ENCODE measurements around the gene GABRR2.

The GABRR2 gene

DNA sequence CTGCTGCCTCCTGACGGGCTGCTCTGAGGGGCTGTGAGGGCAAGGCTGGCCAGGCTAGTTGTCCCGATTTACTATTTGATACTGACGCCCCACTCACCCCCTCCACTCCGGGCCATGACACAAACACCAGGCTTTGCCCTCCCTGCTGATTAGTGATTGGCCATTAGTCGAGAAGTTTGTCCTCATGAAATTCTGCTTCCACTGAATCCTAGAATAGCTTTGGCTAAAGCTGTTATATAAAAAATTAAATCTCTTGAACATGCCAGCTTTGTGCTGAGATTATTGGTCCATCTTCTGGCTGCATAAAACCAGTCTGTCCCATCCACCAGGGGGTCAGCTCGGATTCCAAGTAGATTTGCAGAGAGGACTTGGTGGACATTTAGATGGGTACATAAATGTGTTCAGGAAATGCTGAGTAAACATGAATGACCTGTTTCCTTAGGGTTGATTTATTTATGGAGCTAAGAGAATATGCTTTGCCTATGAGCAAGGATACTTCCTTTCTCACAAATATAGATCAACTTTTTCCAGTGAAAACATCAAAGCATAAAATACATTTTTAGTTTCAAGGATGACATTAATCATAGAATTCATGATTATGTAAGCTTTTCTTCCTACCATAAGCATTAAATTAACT is at the start of gene GABRR2:
GABRR2 (minus strand) TSS at position 51 of the 637 bp plus-strand sequence. CDS start 134 bp downstream, outside the sequence.
- DNase-seq: no peak

DNA sequence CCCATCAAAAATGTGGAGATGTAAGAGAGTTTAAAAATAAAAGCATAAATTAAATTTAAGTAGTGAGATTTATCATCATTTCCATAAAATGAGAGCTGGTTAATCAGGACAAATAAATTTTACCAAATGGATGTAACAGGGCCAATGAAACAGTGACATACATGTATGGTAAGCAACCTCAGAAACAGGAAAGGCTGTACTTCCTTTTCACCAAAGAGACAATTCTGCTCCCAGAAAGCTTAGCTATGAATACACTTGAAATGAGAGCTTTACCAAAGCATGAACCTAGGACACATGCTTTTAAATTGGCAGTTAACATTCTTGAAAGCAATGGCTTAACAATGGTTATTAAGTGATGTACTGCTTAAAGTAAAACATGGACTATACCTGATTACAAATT is 49.5 kb upstream of the GABRR2 start:
- no peak for DNase-seq

DNA sequence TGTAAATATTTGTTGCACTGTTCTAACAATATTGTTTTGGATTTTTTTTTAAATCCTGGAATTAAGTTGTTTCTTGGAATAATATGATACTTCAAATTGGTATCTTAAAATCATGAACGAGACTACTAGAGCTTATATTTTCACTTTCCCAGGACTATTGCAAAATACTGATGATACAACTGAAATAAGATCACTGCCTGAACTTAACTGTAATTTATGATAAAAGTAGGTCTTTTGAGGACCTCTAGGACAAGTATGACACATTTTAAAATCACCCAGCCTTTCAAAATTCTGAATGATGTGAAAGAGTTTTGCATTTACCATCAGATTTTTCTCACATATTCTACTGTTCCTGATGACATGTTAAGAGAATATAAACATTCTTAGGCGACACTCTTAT is 46.1 kb upstream of the GABRR2 start:
- no peak for DNase-seq

DNA sequence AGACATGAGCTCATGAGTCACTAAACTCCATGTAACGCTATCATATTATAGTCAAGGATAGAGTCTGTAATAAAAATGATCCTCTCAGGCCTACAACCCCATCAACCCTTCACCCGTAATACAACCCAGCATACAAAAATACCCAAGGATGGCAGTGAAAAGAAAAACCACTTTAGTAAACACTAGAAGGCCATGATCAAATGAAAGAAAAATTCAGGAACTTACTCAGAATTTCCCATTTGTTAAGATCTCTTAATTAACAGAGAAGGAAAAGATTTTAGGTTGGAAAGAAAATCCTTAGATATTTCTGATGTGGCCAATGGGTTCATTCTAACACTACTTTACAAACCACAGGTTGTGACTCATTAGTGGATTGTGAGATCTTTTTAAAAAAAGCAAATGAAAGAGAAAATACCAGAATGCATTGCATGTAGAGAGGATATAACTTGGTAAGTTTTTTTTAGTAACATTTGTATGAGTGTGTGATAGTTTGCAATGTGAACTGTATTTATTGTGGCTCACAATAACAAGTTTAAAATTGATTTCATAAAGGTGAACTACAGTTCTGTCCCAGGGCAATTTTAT is 45.4 kb upstream of the GABRR2 start:
- DNase-seq: no peak

DNA sequence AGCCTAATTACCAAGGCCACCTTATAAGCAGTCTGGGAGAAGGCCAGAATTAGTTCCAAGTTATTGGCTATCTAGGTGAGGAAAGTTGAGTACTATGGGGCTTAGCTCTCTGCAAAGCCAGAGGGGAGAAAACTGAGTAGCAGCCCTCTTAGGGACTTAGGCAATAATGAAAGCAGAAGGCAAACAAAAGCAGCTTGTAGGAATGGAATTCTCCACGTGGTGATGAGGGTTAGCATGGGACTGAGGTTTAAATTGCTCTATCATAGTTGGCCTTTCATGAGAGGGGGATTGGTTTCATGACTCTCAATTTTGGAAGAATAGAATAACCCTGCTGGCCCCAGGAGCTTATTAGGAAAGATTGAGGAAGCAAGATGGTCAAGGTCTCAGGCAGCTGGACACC is 44.5 kb upstream of the GABRR2 start:
- no peak for DNase-seq

DNA sequence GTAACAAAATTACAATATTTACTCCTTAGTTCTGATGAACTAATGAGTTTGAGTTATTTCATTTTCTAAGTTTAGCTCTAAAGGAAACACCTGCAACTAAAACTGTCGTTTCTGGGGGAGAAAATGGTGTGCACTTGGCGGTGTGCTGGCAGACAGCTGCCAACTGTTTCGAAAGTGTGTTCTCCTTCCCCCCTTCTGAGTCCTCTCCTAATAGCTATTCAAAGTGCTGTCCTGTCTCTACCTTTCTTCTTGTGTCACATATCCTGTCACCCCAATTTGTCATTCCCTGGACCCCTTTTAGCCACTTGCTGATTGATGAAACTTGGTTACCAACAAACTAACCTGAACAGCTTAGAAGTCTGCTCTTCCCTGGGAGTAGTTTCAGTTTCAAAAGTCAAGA is 42.3 kb upstream of the GABRR2 start:
- DNase-seq: no peak

DNA sequence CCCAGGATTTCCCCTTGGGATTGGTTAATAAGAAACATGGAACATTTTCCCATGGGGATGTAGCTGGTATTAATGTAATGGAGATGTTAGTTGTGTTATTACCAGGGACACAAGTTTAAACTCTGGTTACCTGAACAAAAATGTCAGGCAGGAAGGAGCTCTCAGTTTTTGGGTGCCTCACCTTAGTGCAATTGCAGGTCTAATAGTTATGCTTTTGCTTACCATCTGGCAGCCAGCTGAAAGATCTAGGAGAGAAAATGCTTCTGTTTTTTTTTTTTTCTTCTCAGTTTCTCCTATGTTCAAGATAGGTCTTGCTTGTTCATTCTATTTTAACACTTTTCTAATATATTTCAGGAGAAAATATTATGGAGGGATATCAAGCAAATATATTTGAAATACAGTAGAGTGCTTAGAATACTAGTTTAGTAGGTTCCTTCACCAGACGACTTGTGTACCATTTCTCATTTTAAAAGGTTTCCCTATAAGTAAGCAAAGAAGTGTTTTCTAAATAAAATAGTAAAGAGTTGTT is 41.6 kb upstream of the GABRR2 start:
- no peak for DNase-seq

DNA sequence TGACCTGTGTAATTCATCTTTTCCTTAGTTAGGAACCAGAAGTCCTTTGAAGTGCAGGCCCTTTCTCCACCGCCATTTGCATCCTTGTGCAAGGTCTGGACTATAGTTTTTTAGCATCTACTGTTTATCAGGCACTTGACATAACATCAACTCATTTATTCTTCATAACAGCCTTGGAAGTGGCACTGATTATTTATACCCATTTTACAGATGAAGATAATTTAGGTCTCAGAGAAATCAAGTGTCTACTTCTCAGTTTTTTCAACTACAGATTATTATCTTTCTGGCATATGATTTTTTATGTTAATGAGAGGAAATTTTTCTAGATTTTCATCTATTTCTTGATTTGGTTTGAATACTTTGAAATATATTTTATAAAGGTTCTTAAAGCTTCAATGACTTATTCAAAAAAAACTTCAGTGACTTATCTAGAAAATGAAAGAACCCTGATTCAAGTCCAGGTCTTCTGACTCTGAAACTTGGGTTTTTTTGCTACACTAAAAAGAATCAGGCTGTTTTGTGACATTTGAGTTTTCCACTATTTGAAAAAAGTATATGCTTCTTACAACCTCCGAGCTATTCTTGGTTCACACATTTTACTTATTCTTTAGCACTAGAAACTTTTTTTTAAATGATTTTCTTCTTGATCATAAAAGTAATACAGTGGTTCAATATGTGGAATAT is 40.6 kb upstream of the GABRR2 start:
- DNase-seq: no peak

DNA sequence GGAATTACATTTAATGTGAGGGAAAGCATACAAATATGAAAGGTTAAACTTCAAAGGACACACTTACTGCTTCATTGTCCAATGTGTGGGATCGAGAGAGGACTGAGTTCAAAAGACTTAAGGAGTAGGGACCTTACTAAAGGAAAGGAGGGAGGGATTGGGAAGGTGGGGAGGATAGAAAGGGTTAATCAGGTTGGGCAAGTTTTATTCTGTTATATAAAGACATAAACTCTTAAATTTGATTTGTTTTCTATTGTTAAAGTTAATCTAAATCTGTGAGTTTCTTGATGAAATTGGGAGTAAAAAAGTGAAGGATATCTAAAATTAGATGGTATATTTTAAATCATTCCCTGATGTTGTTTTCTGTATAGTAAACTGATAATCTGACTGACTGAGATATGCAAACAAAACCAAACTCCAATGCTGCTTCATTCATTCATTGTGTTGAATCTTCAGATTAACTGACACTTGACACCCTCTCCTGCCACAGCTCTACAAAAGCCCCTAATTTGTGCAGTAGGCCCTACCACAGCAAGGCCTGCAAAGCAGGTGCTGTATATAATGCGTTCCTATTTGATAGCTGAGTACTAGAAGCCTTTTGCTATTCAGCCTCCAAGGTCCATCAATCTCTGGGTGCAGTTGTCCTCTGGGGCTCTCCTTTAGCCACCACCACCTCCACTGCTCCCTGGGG is 38.7 kb upstream of the GABRR2 start:
- no peak for DNase-seq

DNA sequence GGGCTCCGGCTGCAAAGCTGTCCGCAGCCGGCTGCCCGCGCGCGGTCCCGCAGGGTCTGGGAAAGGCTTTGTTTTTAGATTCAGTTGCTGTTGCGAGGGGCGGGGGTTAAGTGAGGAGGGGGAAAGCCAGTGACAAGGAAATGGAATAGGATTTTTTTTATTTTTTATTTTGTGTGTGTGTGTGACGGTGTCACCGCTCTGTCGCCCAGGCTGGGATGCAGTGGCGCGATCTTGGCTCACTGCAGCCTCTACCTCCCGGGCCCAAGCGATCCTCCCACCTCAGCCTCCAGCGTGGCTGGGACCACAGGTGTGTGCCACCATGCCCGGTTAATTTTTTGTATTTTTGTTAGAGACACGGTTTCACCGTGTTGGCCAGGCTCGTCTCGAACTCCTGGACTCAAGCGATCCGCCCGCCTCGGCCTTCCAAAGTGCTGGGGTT is 38.0 kb upstream of the GABRR2 start:
- no peak for DNase-seq

DNA sequence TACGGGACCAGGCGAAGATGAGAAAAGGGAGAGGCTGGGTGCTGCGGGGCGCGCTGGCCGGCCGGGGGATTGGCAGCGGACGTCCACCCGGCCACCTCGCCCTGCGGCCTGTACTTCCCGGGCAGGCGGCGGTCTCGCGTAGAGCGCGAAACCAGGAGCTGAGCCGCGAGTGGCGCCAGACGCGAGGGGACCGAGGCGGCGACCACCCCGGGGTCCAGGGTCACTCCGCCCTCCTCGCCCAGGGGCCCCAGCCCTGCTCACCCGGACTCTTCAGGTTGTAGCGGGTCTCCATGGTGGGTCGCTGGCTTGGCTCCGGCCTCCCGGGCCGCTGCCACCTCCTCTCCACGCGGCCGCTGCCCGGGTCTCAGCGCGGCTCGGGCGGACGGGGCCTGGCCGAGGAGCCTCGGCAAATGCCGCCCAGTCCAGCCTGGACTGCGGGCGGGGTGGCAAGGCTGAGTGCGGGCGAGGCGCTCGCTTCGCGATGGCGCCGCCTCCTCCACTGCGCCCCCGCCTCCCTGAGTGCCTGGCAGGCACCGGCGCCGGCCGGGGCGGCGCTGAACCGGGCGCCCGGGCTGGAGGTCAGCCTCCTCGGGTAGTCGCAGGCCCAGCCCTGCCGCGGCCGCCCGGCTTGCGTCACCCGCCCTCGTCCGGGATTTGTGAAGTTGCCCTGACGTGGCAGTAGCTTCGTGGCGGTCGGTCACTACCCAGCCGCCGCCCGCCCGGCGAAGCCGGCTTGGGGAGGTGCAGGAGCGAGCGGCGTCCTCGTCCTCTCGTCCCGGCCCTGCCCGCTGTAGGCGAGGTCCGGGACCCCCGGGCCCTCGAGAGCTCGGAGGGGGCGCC is 37.4 kb upstream of the GABRR2 start, which contains the start of gene UBE2J1:
UBE2J1 (minus strand) TSS at position 445 of the 840 bp plus-strand sequence; CDS start at position 292, 153 bp downstream.
- peak; percentile 75 for DNase-seq

DNA sequence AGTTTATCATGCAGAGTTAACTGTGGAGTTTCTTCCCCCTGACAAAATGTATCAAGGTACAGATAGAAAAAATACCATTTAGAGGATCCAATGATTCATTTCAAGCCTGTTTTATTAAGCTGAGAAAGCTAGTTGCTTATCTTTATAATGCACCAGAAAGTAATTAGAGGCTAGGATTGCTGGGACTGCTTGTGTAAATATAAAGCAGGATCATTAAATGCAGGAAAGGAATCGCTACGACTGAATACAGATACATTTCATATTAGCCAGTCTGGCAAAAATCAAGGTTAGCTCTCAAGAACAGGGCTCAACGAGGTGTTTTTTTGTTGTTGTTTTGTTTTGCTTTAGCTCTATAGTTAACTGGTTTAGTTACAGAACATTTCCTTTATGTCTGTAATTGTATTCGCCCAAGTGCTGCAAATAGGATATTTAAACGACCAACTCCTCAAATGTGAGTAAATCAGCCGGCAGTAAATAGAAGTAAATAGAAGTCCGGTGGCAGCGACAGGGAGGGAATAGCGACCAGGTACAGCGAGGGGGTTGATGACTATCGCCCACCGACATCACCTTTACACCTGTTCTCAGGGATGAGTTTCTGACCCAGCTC is 36.7 kb upstream of the GABRR2 start:
- no peak for DNase-seq

DNA sequence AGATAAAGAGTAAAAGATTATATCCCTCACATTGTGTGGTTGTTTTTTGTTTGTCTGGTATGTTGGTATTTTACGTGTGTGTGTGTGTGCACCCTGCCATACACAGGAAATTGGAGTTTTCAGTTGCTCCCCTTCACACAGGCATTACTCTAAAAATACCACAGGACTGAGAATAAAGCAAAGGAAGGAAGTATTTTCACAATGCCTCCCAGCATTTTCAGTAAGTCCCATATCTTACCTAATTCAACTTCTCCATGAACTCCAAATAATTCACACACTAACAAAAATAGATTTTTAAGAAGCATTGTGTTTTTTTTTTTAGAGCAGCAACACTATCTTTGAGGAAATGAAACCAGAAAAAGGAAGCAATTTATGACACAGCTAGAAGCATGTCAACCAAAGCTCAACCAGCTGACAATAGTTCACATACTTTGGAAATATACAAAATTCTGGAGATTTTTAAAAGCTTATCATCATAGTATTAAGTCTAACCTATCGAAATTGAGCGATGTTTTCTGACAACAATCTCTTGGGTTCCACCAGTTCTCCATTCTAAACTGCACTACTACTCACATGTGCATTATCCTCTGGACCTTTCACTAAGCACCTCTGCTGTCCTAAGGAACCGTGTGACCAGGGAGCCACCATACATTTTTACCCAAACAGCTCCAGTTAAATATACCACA is 35.3 kb upstream of the GABRR2 start:
- no peak for DNase-seq

DNA sequence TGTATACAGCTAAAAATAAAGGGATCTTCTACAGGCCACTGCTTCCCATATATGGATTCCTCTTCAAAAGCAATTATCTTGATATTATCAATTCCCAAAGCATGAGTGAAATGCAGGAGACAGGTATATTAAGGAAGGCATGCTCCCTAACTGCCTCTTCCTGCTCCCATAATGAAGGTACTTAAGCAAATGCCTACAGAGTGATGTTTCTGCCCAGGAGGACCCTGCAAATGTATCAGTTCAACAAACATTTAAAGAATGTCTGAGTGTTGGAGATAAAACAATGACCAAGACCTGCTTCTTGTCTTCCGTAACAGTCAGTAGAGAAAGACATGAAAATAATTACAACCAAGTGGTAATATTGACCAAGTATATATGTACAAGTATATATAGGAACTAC is 33.3 kb upstream of the GABRR2 start:
- peak; percentile 31 for DNase-seq

DNA sequence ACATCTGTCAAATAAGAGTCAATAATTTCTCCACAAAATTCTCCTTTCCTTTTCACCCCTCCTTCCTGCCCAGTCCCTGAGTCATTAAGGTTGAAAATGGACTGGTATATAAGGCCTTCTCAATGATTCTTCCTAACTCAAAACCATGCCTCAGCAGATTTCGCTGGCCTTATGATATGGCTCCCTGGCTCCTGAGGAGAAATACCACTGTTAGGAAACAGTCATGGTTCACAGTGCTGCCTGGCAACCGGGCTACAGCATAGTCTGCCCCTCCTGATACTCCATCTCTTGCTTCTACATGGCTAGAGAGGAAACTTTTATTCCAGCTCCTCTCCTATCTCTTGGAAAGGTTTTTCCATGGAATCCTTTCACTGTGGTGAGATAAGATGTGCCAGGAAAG is 32.7 kb upstream of the GABRR2 start:
- no peak for DNase-seq

DNA sequence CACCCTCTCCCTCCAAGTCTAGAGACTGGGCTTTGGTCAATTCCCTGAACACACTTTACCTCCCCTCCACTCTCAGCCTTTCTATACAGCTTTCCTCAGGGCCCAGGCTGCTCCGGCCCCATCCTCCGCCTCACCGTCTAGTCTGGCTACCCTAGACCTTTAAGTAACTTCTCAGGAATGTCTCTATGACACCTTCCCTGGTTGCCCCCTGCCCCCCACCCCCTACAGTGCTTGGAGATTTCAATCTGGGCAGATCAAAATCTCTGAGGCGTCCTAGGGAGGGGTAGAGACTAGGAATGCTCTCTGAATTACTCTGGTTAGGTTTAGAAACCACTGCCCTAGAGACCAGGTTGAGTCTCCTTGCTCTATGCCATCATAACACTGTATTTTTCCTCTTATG is 31.3 kb upstream of the GABRR2 start:
- no peak for DNase-seq

DNA sequence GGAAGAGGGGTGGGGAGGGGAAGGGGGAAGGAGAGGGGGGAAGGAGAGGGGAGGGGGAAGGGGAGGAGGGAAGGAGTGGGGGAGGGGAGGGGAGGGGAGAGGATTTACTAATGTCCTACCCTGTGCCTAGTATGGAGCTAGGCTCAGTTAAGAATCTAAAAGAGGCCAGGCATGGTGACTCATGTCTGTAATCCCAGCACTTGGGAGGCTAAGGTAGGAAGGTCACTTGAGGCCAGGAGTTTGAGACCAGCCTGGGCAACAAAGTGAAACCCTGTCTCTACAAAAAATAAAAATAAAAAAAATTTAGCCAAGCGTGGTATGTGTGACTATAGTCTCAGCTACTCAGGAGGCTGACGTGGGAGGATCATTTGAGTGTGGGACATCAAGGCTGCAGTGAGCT is 24.5 kb upstream of the GABRR2 start:
- DNase-seq: no peak

DNA sequence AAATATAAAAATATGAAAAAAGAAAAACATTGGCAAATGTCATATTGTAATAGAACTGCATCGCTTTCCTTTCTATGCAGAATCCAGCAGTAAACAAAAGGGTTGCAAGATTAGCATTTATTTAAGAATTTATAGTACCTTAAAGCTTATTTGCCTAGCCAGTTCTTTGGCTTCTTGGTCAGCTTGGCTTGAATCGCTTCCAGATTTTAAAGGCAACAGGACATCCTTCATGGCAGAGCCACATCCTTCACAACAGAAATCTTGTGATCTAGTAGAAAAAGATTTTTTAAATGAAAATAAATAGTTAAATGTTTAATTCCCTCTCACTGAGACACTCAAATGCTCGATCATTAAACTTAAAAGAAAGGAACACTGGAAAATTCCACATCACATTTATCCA is 20.1 kb upstream of the GABRR2 start:
- DNase-seq: no peak

DNA sequence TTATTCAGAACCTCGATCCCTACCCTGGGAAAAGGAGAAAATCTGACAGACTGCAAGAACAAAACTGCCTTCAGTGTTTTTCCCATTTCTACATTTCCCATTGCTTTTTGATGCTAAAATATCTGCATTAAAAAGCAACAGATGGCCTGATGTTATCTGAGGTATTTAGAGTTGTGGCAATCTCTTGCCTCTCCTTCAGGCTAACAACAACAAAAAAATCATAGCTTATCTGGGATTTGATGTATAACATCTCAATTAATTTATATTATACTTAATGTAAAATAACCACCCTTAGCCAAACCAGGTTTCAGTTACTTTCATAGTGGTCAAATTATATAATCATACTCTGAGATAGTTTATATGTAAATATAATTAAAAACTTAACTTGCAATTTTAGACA is 15.8 kb upstream of the GABRR2 start:
- DNase-seq: no peak

DNA sequence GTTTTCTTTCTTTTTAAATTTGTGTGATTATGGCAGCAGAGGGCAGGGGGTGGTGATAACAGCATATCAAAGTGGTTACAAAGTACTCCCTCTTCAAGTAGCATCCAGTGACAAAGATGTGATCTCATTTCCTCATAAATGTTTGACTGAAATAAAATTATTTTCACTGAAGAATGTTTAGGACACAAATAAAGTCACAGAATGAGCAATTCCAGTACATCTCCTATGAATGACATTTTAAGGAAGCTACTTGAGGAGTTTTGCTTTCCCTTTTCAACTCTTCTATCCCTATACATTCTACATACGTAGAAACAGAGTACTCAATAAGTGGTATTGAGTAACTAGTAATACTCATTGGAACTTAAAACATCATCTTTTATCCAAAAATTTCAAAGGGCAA is 13.9 kb upstream of the GABRR2 start:
- DNase-seq: no peak

DNA sequence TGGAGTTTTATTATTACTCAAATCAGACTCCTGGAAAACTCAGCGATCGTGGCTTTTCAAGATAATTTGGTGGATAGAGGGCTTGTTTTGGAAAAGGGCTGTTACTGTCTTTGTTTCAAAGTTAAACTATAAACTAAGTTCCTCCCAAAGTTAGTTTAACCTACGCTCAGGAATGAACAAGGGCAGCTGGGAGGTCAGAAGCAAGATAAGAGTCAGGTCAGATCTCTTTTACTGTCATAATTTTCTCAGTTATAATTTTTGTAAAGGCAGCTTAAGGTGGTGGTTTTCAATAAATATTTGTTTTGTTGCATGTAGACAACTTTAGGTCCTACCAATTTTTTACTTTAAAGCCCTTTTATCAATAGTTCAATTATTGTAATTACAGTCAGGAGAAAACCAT is 9.2 kb upstream of the GABRR2 start:
- DNase-seq: no peak

All from 8988T (cell line).